GM19351 (cell line): ENCODE data around the gene MACROD2.

Source experiments
- ATAC-seq: cut with Tn5 transposase; IDR thresholded peaks from one replicate; pipeline ENCODE4 v1.9.1; 2021; ENCODE audit warnings: mild to moderate bottlenecking, moderate library complexity; ENCODE audit not compliant: unreplicated experiment

The MACROD2 gene

DNA sequence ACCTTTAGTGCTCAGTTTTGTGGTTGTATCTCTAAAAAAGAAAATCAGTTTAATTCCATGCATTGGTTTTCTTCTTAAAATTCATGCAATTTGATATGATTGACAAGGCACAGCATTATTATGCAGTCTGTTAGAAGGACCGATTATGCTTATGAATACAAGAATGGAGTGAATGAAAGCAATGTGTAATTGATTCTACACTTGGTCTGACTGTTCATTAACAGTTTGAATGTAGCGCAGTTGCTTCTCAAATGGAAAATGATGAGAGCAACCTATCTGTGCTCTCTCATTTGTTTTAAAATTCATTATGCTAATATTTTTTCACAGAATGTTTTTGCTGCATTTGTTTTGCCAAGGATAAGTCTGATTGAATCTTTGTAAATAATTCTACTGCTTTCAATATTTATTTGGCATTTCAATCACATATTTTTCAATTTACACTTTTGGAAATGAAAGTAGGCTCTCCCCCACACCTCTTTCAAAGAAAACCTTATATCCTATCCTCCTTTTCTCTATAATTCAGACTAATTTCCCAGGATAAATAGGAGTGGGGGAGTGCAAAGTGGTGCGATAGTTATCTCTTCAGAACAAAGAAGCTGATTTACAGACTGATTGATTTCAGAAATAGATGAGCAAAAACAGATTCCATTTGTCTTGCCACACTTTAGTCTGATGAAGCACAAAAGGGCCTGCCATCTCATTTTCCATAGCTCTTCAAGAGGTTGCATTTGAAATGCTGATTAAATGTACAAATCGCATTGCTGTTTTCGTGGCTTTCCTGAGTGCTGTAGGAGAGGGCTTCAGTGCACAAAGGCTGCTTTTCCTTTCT lies 1227.4 kb downstream of the MACROD2 start:
- no peak for ATAC-seq

DNA sequence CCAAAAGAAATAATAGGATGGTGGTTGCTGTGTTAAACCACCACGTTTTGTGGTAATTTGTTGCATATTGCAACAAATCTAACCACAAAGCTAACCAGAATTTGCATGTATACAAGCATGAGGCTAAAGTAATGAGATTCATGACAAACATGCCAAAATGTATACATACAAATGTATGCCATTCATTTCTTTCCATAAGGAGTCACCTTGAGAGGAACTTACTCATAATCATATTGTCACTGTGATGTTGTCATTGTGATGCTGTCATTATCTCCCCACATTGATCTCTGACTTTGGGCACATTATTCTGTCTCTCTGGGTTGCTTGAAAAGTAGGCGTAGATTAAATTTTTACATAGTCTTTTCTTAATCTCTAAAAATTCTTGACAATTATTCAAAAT lies 1228.9 kb downstream of the MACROD2 start:
- ATAC-seq: no peak

DNA sequence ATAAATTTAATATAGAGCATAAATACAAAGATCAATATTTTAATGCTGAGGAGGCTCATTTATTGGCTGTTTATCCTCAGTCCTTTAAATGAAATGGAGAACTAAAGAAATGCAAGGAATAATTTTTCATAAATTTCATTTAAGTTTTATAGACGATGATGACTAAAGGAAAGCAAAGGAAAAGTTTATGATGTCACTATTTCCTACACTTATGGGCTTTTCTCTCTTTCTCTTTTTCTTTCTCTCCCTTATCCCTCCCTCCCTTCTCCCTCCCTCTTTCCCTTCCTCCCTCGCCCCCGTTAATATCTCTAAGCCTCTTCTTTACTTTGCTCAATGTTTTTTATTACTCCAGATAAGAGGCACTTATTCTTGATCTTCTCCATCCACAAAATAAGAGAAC lies 1231.8 kb downstream of the MACROD2 start:
- no peak for ATAC-seq

DNA sequence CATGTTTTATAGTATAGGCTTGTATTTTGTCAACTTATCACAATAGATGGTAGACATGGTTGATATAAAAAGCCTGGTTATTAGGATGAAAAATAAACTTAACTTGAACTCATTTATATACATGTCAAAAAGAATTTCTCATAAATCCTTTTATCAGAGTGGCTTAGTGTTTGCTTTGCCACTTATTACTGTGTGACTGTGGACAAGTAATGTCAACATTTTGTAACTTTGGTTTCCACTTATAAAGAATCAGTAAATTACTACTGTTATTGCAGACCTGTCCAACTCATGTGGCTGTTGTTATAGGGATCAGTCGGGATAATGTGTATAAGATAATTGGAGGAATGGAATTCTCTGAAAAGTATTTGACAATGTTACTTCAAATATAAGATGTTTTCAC lies 1236.9 kb downstream of the MACROD2 start:
- ATAC-seq: no peak

GRCh38 chr20:15235471-15236198 lies 1240.3 kb downstream of the MACROD2 start:
- no peak for ATAC-seq

DNA sequence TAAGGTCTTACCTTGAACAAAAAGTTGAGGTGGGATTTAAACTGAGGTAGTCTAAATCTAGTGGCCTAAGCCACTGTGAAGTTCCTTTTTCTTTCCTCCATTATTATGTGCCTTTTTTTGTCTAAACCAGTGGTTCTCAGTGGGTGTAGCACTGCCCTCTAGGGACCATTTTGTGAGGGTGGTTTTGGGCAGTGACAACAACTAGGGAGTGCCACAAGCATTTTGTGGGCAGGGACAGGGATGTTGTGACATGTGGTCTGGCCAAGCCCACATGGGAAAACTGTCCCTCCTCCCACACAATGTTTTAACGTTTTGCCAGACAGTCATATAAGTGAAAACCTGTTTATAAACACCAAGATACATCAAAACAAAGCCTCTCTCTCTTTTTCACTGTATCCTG lies 1241.5 kb downstream of the MACROD2 start:
- ATAC-seq: peak; percentile 88

GRCh38 chr20:15239542-15240206 lies 1244.4 kb downstream of the MACROD2 start:
- ATAC-seq: no peak

DNA sequence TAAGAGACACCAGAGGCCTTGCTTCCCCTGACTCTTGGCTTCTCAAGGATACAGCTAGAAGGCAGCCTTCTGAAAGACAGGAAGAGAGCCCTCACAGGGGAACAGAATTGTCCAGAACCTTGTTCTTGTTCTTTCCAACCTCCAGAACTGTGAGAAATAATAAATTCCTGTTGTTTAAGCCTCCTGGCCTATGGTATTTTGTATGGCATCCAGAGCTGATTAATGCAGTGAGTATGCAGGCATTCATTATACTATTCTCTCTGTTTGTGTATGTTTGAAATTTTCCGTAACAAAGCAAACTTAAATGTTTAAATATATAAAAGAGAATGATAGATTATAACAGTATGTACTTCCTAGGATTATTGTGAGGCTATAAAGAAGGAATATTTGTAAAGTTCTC lies 1245.5 kb downstream of the MACROD2 start:
- ATAC-seq: no peak

DNA sequence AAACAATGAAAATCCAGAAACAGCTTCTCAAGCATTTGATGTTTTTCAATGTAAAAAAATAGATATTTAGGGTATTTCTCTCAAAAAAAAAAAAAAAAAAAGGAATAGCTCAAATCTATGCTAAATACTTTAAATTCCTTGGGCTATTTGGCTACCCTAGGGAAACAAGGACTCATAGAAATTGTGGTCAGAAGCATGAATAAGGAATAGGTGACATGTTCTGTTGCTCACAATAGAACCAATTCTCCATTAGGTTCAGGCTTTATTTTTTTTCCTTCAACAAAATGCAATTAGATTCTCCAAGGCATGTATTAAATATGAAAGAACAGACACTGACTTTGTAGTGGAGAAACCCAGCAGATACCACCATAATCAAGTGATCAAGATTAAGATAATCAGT lies 1246.4 kb downstream of the MACROD2 start:
- ATAC-seq: no peak

DNA sequence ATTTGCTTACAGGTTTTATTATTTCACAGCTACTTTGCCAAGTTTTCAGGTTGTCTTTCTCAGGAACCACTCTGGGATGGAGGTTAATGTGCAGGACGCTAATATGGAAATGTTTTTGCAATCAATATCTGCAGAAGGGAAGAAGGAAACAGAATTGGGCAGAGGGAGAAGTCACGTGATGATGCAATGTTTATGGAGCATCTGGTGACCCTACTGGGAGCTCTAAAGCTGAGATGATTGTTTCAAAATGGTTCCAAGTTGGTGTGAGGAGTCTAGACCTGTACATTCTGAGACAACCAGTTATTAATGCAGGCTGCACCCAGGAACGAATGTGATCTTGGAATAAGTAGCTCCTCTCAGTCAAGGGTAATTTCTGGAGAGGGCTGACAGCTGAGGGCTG lies 1247.5 kb downstream of the MACROD2 start:
- no peak for ATAC-seq

- no peak for ATAC-seq
These were observed 1250.6 kb downstream of the MACROD2 start for GRCh38 chr20:15245896-15246295.

DNA sequence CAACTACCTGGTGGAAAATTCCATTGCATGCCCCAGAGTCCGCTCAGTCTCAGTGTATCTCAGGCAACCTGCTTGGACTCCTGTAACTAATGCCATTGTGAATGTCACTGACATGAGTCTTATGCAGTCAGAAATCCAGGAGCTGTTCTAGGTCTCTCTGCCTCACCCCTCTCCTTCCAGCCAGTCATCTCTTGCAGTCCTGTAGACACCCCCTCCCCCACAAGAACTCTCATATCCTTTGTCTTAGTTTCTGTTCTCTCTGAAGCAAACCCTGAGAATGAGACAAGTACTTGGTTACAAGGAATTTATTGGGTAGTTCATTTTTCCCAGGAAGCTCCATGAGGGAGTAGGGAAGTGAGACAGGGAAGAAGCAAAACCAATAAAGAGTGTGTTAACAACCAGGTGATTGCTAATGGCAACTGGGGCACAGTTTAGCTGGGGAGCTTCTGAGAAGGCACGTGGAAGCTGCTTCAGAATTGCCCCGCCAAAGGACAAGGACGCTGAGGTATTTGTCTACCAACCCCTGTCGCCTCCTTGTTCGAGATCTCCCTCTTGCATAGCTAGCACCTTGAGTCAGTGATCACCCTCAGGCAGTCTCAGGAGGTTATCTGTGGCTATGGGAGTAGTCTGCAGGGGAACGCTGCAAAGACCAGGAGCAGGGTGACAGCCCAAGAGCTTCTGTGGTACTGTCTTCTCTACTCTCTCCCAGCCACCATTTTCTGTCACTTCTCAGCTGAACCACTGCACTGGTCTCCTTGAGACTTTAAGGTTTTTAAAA lies 1253.5 kb downstream of the MACROD2 start:
- peak; percentile 94 for ATAC-seq

- no peak for ATAC-seq
These were observed 1255.9 kb downstream of the MACROD2 start for GRCh38 chr20:15251171-15251570.

GRCh38 chr20:15252304-15252703 lies 1257.0 kb downstream of the MACROD2 start:
- ATAC-seq: no peak

DNA sequence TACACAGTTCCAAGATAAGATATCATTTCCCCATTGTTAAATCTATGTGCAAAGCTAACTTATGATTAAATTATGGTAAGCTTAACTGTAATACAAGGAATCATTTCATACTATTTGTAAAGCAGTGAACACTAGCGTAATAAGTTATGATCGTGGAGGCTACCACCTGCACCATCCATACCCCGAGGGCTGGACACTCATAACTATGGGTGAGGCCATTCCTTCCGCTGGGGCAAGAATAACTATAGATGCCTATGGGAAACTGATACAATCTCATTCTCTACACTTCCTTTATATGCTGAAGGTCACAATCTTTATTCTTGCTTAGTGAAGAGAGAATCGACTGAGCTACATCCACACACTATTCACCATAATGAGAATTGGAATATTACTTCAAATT lies 1258.1 kb downstream of the MACROD2 start:
- ATAC-seq: no peak

DNA sequence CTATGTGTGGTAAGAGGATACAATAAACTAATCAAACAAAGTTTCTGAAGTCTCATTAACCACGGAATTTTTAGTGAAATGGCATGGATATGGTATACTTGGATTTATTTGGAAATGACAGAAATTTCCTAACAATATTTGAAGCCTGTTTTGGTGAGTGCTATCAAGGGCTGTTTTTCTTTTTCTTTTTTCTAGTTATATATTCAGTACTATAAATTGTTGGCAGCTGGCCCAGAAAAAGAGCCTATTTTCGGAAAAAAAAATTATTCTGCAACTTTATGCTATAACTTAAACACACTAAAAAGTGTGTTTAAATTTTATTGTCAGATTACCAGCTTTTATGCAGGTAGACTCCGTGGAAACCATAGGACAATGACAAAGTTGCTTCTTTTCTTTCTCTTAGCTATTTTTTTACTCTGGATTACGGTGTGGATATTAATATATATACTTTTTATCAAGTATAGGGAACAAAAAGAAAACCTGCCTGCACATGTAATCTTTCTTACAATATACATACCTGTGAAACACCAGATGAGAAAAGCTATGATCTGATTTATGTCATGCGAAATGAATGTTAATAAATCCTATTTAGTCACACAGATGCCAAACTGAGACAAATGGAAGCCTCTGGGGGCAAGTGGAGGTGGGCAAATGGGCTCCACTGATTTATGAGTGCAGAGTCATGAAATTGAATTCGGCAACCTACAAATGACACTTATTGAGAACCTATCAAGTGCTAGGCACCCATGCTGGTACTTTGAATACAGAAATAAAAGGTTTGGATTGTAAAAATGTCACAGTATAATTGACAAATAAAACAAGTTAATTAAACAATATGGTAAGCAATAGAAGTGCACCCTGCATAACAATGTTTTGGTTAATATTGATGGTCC lies 1261.6 kb downstream of the MACROD2 start:
- ATAC-seq: no peak

GRCh38 chr20:15257569-15257870 lies 1262.2 kb downstream of the MACROD2 start:
- ATAC-seq: no peak

DNA sequence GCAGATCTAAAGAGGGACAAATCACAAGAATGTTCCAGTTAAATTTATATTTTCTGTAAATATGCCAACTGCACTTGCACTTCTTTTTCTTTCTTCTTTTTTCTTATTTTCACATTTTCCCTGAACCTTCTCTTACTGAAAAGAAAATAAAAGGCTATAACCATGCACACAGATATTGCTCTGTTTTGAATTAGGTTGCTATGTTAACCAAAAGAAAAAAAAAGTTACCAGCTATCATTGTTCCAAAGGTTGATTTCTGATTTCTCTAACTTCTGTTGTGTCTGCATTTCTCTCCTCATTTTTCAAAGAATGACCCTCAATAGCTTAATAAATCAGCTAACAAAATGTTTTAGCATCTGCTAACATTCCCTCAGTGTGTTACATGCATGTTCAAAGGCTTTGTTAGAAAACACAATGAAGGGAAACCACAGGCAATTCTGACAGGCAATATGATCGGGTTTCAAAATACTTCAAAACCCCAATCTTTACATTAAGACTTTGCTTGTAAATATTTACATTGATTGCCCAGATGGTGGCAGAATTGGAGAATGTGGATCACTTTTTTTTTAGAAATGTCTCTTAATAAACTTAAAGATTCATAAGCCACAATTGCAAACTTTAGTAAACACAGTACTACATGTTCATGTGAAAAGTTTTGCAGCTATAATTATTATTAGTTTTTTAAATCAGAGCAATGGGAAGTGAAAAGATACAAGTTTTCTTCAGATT lies 1270.4 kb downstream of the MACROD2 start:
- ATAC-seq: no peak

- ATAC-seq: peak; percentile 62
These were observed 1272.6 kb downstream of the MACROD2 start for GRCh38 chr20:15267935-15268334.

DNA sequence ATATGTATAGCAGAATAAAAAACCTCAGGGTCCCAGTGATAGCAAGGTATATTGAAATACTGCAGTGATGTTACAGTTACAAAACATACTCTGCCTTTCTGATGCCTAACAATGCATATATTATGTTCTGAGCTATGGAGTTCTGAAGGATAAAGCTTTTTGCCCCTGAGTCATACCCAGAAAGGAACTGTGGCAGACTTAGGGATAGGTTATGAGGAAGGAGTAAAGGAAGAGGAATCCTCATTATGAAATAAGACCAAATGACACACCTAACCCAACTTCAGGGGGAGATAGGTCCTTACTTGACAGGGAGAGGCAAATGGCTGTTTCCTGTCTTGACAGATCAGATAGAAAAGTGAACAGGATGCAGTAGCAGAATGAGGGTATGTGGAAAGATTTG lies 1282.7 kb downstream of the MACROD2 start:
- ATAC-seq: no peak
